Erythroblast (primary cell): ENCODE data around the gene DNPEP.

ENCODE experiments used
- DNase-seq, 2 experiments: peaks; one replicate each; lab custom pipeline; 2025; lab: John Stamatoyannopoulos, UW
- GATA1 ChIP-seq: IDR thresholded peaks from 2 replicates; pipeline ENCODE4 v1.6.1; 2011; ENCODE audit warnings: low read depth, mild to moderate bottlenecking, control low read depth, low read length, moderate library complexity
- POLR2A ChIP-seq: IDR thresholded peaks from 2 replicates; pipeline ENCODE4 v1.6.1; 2011; ENCODE audit warnings: mild to moderate bottlenecking, low read length

DNPEP gene

DNA sequence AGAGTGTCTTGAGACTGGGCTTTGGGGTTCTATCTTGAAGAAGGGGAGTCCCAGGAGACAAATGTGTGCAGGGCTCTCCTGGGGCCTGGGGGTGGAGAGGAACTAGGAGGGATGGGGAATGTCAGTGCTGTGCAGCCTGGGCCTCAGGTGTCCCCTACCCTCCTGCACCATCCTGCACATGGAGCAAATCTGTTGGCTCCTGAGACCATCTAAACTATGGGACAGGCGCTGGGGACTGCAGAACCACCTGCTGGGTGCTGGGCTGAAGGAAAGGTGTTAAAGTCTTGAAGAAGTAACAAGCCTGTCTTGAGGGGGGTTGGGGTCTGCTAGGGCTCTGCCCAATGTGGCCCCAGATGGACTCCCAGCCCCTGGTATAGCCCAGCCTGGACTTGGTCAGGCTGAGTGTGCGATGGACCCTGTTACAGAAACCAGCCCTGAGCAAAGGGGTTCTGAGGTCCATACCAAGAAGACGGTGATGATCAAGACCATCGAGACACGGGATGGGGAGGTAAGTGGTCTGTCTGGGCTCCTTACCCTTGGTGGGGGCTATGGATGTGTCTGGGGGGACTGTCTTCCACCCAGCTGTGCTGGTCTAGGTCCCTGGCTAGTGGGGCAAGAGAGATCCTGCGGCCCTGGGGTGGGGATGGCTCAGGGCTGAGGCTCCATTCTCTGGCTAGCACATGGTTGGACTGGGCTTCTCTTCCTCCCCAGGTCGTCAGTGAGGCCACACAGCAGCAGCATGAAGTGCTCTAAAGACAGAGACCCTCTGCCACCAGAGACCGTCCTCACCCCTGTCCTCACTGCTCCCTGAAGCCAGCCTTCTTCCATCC, 37.7 kb upstream of the DNPEP start:
- TF ChIP-seq GATA1 = no peak
- no peak for TF ChIP-seq POLR2A
- DNase-seq = no peak

GRCh38 chr2:219423652-219424377, 36.1 kb upstream of the DNPEP start:
- TF ChIP-seq GATA1 = no peak
- no peak for TF ChIP-seq POLR2A
- DNase-seq = no peak

GRCh38 chr2:219422952-219423534, 35.3 kb upstream of the DNPEP start:
- DNase-seq = no peak
- TF ChIP-seq POLR2A = no peak

DNA sequence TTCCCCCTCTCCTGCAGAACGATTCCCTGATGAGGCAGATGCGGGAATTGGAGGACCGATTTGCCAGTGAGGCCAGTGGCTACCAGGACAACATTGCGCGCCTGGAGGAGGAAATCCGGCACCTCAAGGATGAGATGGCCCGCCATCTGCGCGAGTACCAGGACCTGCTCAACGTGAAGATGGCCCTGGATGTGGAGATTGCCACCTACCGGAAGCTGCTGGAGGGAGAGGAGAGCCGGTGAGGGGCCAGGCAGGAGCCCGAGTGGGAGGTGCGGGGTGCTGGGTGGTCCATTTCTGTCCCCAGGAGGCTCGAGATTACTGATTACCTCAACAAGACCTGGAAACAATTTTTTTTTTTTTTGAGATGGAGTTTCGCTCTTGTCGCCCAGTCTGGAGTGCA, 33.6 kb upstream of the DNPEP start:
- no peak for DNase-seq
- no peak for TF ChIP-seq POLR2A
- TF ChIP-seq GATA1 = no peak

DNA sequence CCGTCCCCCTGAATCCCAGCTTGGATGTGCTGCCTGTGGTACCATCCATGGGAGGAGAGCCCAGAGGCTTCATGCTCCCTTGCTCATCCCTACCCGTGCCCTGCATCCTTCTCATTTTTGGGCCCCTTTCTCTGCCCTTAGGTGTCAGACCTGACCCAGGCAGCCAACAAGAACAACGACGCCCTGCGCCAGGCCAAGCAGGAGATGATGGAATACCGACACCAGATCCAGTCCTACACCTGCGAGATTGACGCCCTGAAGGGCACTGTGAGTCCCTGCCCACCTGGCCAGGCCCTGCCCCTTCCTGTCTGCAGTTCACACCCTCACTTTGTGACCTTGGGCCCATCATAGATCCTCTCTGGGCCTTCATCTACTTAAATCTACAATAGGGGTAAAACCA, 33.0 kb upstream of the DNPEP start:
- TF ChIP-seq POLR2A = no peak
- TF ChIP-seq GATA1 = no peak
- no peak for DNase-seq

DNA sequence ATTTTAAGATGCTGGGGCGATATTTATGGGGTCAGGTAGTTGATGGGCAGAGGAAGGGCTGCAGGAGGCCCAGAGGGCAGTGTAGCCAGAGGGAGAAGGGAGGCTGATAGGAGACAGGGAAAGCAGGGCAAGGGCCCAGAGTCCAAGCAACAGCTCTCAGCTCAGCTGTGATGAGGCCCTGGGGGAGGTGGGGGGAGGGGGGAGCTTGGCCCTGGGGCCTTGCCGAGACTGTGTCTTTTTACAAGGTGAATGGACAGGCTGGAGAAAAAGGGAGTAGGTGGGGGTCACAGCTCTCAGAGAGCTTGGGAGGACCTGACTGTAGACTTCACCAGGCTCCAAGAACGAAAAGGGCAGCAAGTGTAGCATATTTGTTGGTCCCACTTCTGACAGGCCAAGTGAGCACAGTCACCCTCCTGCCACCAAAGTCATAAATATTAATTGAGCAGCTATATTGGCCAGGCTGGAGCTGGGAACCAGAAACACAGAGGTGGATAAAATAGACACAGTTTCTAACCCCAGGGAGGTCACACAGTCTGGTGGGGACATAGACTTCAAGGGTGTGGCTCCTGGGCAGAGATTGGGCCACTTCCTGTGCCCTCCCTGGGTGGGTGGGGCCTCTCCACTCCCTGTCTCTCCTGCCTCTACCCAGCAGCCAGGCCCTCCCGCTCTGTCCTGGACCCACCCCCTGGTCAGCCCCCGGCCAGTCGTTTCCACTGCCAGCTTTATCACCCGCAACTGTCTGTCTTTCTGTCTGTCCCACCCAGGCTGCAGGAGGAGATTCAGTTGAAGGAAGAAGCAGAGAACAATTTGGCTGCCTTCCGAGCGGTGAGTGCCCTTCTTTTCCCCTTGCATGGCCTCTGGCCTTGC, 31.9 kb upstream of the DNPEP start:
- TF ChIP-seq POLR2A (no peak), GATA1 (no peak)
- DNase-seq = no peak

- no peak for DNase-seq
- TF ChIP-seq GATA1 (no peak), POLR2A (no peak)
Measured at GRCh38 chr2:219419012-219419324, 31.3 kb upstream of the DNPEP start.

GRCh38 chr2:219418155-219419011, 30.7 kb upstream of the DNPEP start, which contains the start of gene DES:
Gene DES, plus strand, starts transcription at chr2:219418377. Its CDS starts 86 bp downstream, at chr2:219418463.
- TF ChIP-seq GATA1 (no peak), POLR2A (no peak)
- no peak for DNase-seq

- no peak for DNase-seq
- no peak for TF ChIP-seq POLR2A
- TF ChIP-seq GATA1 = no peak
Measured at GRCh38 chr2:219417374-219417773, 29.7 kb upstream of the DNPEP start.

- no peak for DNase-seq
- TF ChIP-seq GATA1 = no peak
- TF ChIP-seq POLR2A = no peak
Measured at GRCh38 chr2:219416938-219417337, 29.2 kb upstream of the DNPEP start.

- TF ChIP-seq GATA1 = no peak
- no peak for TF ChIP-seq POLR2A
- no peak for DNase-seq
Measured at GRCh38 chr2:219416235-219416602, 28.5 kb upstream of the DNPEP start.

DNA sequence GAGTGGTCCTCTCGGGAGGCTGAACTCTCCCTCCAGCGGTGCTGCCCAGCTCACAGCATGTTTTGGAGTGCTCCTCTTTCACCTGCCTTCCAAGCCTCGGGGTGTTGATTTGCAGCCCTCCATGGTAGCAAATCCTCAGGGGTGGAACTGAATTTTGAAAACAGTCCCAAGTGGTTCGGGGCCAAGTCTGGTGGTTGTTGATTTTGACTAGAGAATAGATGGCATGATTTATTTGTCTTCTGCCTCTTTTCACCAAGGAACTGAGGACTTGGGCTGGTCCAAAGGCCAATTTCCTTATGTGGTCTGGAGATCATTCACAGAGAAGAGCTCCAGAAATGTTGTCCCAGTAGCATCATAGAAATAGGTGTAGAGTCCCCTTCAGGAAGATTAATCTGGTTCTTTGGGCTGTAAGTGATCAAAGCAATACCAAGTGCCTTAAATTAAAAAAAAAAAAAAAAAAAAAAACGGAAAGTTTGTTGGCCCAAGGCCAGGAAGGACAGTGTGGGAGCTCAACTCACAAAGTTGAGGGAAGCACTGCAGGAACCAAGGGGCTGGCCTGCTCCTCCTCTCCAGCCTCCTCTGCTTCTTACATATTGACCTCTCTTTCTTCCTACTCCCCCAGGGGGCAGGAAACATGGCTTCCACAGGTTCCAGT, 28.0 kb upstream of the DNPEP start:
- DNase-seq = no peak
- no peak for TF ChIP-seq POLR2A
- no peak for TF ChIP-seq GATA1
